ENCODE measurements around the gene HSPA12A.

The HSPA12A gene

GRCh38 chr10:116742367-116743265 is at the start of gene HSPA12A:
Gene HSPA12A, minus strand, starts transcription at chr10:116742566. Its CDS starts 97 bp downstream, at chr10:116742469.
- in situ Hi-C loops (cut with MboI; ENCODE audit: low sequenced_read_pairs), result no loop called here

GRCh38 chr10:116791241-116791640 is 48.9 kb upstream of the HSPA12A start:
- in situ Hi-C loops (cut with MboI; ENCODE audit: low sequenced_read_pairs), result no loop called here

GRCh38 chr10:116787893-116788665 is 45.7 kb upstream of the HSPA12A start:
- in situ Hi-C loops (cut with MboI; ENCODE audit: low sequenced_read_pairs), result no loop called here

- in situ Hi-C loops (cut with MboI; ENCODE audit: low sequenced_read_pairs), result no loop called here
Observed at GRCh38 chr10:116787053-116787659, 44.8 kb upstream of the HSPA12A start.

GRCh38 chr10:116785867-116786266 is 43.5 kb upstream of the HSPA12A start:
- in situ Hi-C loops (cut with MboI; ENCODE audit: low sequenced_read_pairs), result no loop called here

GRCh38 chr10:116785282-116785681 is 42.9 kb upstream of the HSPA12A start:
- in situ Hi-C loops (cut with MboI; ENCODE audit: low sequenced_read_pairs), result no loop called here

- in situ Hi-C loops (cut with MboI; ENCODE audit: low sequenced_read_pairs), result no loop called here
Observed at GRCh38 chr10:116784651-116785050, 42.3 kb upstream of the HSPA12A start.

GRCh38 chr10:116784035-116784434 is 41.7 kb upstream of the HSPA12A start:
- in situ Hi-C loops (cut with MboI; ENCODE audit: low sequenced_read_pairs), result no loop called here

GRCh38 chr10:116783011-116783655 is 40.8 kb upstream of the HSPA12A start:
- in situ Hi-C loops (cut with MboI; ENCODE audit: low sequenced_read_pairs), result no loop called here

GRCh38 chr10:116781370-116781884 is 39.1 kb upstream of the HSPA12A start:
- in situ Hi-C loops (cut with MboI; ENCODE audit: low sequenced_read_pairs), result no loop called here

- in situ Hi-C loops (cut with MboI; ENCODE audit: low sequenced_read_pairs), result no loop called here
Observed at GRCh38 chr10:116780691-116781205, 38.4 kb upstream of the HSPA12A start.

GRCh38 chr10:116779076-116779687 is 36.8 kb upstream of the HSPA12A start:
- in situ Hi-C loops (cut with MboI; ENCODE audit: low sequenced_read_pairs), result no loop called here

GRCh38 chr10:116777006-116777405 is 34.6 kb upstream of the HSPA12A start:
- in situ Hi-C loops (cut with MboI; ENCODE audit: low sequenced_read_pairs), result no loop called here

- in situ Hi-C loops (cut with MboI; ENCODE audit: low sequenced_read_pairs), result no loop called here
Observed at GRCh38 chr10:116775488-116776400, 33.4 kb upstream of the HSPA12A start.

- in situ Hi-C loops (cut with MboI; ENCODE audit: low sequenced_read_pairs), result loop anchor here (25.0 kb wide), 1 partner anchor 88 kb away; no protein-coding TSS in a partner anchor
Observed at GRCh38 chr10:116774728-116775151, 32.4 kb upstream of the HSPA12A start.

- in situ Hi-C loops (cut with MboI; ENCODE audit: low sequenced_read_pairs), result loop anchor here (25.0 kb wide), 1 partner anchor 89 kb away; no protein-coding TSS in a partner anchor
Observed at GRCh38 chr10:116772909-116773705, 30.7 kb upstream of the HSPA12A start.

GRCh38 chr10:116771959-116772585 is 29.7 kb upstream of the HSPA12A start:
- in situ Hi-C loops (cut with MboI; ENCODE audit: low sequenced_read_pairs), result loop anchor here (25.0 kb wide), 1 partner anchor 90 kb away; no protein-coding TSS in a partner anchor

Measured in HL-60/S4 treated with retinoic acid at 250 ng/mL for 4 days and 3 days (cell line).